Ectodermal cell (in vitro differentiated cells): ENCODE results near the gene MCOLN3.
"Not testable (repeated sequence)": the region's sequence is repeated elsewhere in the genome, so short reads cannot be mapped to it uniquely, and the experiment has no call there.

Experiments
- H3K27ac ChIP-seq: 2 replicates; pipeline ENCODE4 v1.7.0; 2013; ENCODE audit warnings: mild to moderate bottlenecking, low read depth, low read length; ENCODE audit not compliant: insufficient read depth, poor library complexity, severe bottlenecking
- H3K27me3 ChIP-seq: 2 replicates; pipeline ENCODE4 v1.7.0; 2013; ENCODE audit warnings: mild to moderate bottlenecking, low read length; ENCODE audit not compliant: insufficient read depth, control insufficient read depth, poor library complexity, severe bottlenecking
- H3K36me3 ChIP-seq: one replicate; pipeline ENCODE4 v1.7.0; 2013; ENCODE audit warnings: low read length; ENCODE audit not compliant: control insufficient read depth, insufficient read depth
- H3K4me1 ChIP-seq: one replicate; pipeline ENCODE4 v1.7.0; 2013; ENCODE audit warnings: low read length; ENCODE audit not compliant: control insufficient read depth, insufficient read depth
- H3K4me3 ChIP-seq: 2 replicates; pipeline ENCODE4 v1.7.0; 2013; ENCODE audit warnings: low read depth, low read length, control low read depth; ENCODE audit not compliant: insufficient read depth
- H3K9me3 ChIP-seq: 2 replicates; pipeline ENCODE4 v1.7.0; 2013; ENCODE audit warnings: mild to moderate bottlenecking, low read length, moderate library complexity; ENCODE audit not compliant: control insufficient read depth
- WGBS, 2 experiments: methylation state at CpG; one replicate each; pipeline ENCODE4 v1.1.7; 2013; ENCODE audit warnings: missing lambda C conversion rate in 2 of 2; 5-methylcytosine and 5-hydroxymethylcytosine counted together

Gene MCOLN3

DNA sequence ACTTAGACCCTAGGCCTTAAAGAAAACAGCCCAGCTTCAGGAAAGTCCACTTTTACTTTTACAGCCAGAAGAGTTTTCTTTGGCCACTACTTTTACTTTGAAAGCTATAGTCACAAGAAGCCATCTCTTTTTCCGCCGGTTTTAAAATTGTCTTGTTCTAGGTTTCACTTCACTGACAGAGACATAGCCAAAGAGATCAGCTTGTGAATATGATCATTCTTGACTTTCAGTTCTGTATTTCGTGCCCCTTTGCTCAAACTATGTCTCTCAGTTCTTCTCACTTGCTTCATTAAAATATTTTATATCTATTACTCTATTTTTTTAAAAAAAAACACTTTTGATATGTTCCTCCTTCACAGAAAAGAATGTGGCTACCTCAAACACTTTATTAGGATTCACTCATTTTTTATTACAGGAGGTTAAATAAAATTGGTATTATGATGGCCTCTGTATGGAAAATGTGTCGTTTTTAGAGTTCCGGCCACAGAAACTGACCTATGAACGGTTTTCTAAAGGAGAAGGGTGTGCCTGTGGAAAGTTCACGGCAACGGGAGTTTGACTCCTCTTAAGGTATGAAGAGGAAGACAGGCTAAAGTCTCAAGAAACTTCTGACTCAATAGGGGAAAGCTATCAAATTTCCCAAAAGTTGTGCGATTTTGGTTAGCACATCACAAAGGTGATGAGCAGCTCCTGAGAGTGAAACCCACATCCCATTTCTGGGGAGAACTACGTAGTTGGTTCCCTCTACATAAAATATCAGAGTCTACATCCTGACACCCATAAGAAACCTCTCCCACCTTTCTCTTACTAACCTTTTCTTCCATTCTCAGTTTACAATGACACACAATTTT, 52.6 kb downstream of the MCOLN3 start:
- Histone ChIP-seq H3K9me3 (no peaks in the 10 kb centered on the region), H3K4me3 (no peak overlapping the region), H3K36me3 (no peaks in the 10 kb centered on the region), H3K4me1 (no peaks in the 10 kb centered on the region), H3K27me3 (peaks cover 67% of the 10 kb centered on the region), H3K27ac (no peak overlapping the region)
- WGBS, 2 experiments: 87 to 91% methylated on average over 10 of the region's 10 CpGs

DNA sequence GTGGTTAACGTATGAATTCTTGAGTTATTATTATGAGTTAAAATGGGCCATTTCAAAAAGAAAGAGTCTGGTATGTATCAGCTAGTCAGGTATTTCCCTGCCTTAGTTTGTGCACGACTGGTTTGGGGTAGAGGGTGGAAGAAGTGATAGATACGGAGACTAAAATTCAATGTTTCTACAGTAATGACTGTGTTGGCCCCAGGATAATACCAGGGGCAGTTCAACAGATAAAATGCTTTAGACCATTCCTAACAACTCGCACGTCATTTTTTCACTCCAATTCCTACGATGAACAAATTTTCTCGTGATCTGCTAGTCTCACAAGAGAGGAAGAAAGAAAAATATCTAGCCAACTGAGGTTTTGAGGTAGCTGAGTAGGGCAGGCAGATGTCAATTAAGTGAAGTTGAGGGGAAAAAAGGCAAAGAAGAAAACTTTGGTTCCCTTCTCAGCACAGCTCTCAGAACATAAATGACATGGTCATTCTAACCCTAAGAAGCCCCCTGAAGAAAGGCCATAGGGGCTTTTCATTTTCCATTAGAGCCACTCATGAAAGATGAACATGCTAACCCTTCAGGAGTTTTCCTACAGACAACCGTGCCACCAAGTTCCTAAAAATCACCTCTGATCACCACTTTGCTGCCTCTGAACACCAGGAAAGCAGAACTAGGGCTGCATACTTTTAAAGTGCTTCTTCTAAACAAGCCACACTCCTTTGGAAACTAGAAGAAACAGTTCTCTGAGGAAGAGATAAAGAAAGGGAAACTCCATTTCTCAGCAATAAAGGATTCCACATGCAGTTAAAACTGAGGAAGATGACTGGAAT, 57.0 kb downstream of the MCOLN3 start:
- WGBS, 2 experiments: 81 to 82% methylated on average over 8 of the region's 8 CpGs
- H3K4me3 ChIP-seq: no peak overlapping the region
- peaks cover 23% of the 10 kb centered on the region for H3K27me3 ChIP-seq
- no peaks in the 10 kb centered on the region for H3K36me3 ChIP-seq
- H3K4me1 ChIP-seq: no peaks in the 10 kb centered on the region
- no peaks in the 10 kb centered on the region for H3K9me3 ChIP-seq
- no peak overlapping the region for H3K27ac ChIP-seq

- Histone ChIP-seq H3K27ac (no peak overlapping the region), H3K36me3 (no peaks in the 10 kb centered on the region), H3K9me3 (no peaks in the 10 kb centered on the region), H3K4me3 (no peak overlapping the region), H3K27me3 (no peaks in the 10 kb centered on the region), H3K4me1 (no peaks in the 10 kb centered on the region)
- WGBS, 2 experiments: 83 to 87% methylated on average over 2 of the region's 2 CpGs
Measured at GRCh38 chr1:84988588-84988987, 59.7 kb downstream of the MCOLN3 start.

GRCh38 chr1:84986561-84986960, 61.7 kb downstream of the MCOLN3 start:
- not testable (repeated sequence) for H3K4me3 ChIP-seq, H3K27me3 ChIP-seq, H3K4me1 ChIP-seq, H3K36me3 ChIP-seq, H3K9me3 ChIP-seq, H3K27ac ChIP-seq
- 75 to 93% methylated on average over 2 to 3 of the region's 3 CpGs for WGBS, 2 experiments

DNA sequence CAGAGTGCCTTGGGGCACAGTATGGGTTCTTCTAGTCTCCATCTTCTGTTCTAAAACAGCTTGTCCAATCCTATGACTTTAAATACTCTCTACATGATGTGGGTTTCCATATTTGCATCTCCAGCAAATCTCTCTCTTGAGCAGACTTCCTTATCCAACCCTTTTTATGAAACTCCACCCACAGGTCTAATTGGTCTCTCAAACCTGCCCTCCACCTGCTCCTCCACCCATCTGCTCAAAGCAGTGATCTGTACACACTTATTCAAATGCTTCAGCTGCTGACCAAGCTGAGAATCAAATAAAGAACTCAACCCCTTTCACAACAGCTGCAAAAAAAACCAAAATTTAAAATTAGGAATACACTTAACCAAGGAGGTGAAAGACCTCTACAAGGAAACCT, 62.9 kb downstream of the MCOLN3 start:
- no peaks in the 10 kb centered on the region for H3K4me1 ChIP-seq
- no peak overlapping the region for H3K27ac ChIP-seq

GRCh38 chr1:84982395-84982794, 65.9 kb downstream of the MCOLN3 start:
- Histone ChIP-seq H3K4me1 (no peaks in the 10 kb centered on the region), H3K4me3 (no peak overlapping the region), H3K9me3 (no peaks in the 10 kb centered on the region), H3K36me3 (no peaks in the 10 kb centered on the region), H3K27me3 (no peaks in the 10 kb centered on the region), H3K27ac (no peak overlapping the region)
- 93 to 97% methylated on average over 1 of the region's 2 CpGs for WGBS, 2 experiments

More for the DNA sequence above, 62.9 kb downstream of the MCOLN3 start:
- H3K4me3 ChIP-seq: no peak overlapping the region
- no peaks in the 10 kb centered on the region for H3K27me3 ChIP-seq
- H3K36me3 ChIP-seq: no peaks in the 10 kb centered on the region
- H3K9me3 ChIP-seq: no peaks in the 10 kb centered on the region

DNA sequence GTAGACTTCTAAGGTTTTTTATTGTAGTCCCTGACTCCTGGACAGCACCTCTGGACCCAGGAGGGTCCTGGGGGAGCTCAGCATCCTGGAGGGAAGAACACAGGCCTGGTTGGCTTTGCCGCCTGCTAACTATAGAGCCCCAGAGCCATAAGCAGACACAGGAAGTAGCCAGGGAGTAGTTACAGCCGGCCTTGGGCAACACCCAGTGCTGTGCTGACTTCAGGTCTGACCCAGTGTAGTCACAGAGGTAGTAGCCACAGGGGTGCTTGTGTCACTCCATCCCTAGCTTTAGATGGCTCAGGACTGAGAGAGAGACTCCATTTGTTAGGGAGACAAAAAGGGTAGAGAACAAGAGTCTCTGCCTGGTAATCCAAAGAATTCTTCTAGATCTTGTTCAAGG, 73.3 kb downstream of the MCOLN3 start:
- H3K27me3 ChIP-seq: no peaks in the 10 kb centered on the region
- no peak overlapping the region for H3K4me3 ChIP-seq
- WGBS, 2 experiments: 93 to 94% methylated on average over 2 of the region's 2 CpGs
- no peaks in the 10 kb centered on the region for H3K9me3 ChIP-seq
- no peak overlapping the region for H3K27ac ChIP-seq
- H3K36me3 ChIP-seq: no peaks in the 10 kb centered on the region
- H3K4me1 ChIP-seq: no peaks in the 10 kb centered on the region

DNA sequence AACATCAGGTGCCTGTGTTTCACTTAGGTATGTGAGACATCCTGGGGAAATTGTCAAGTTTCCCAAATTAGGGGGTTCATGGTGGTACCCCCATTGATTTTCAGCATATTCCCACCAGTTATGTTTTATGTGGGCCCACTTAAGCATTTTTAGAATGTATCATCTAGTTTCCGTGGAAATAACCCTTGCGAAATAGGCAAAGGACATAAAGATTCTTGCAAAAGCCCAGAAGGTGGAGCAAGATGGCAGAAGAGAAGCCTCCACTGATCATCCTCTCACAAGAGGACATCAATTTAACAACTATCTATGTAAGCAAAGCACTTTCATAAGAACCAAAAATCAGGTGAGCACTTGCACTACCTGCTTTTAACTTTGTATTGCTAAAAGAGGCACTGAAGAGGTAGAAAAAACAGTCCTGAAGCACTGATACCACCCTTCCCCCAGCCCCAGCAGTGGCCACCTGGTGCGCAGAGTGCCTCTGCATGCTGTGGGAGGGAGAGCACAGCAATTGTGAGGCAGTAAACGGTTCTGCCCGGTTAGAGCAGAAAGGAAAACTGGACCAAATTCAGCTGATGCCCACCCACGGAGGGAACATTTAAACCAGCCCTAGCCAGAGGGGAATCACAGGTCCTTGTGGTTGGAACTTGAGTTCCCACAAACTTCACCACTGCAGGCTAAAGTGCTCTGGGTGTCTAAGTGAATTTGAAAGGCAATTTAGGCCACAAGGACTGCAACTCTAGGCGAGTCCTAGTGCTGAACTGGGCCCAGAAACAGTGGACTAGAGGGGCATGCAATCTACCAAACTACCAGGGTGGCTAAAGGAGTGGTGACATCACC, 74.6 kb downstream of the MCOLN3 start:
- Histone ChIP-seq H3K4me3 (no peak overlapping the region), H3K4me1 (no peaks in the 10 kb centered on the region), H3K36me3 (no peaks in the 10 kb centered on the region), H3K27ac (no peak overlapping the region), H3K27me3 (no peaks in the 10 kb centered on the region), H3K9me3 (no peaks in the 10 kb centered on the region)
- 73 to 74% methylated on average over 7 of the region's 7 CpGs for WGBS, 2 experiments

GRCh38 chr1:84972377-84972987, 75.8 kb downstream of the MCOLN3 start:
- Histone ChIP-seq H3K36me3 (no peaks in the 10 kb centered on the region), H3K9me3 (no peaks in the 10 kb centered on the region), H3K27ac (no peak overlapping the region), H3K27me3 (no peaks in the 10 kb centered on the region), H3K4me3 (no peak overlapping the region), H3K4me1 (no peaks in the 10 kb centered on the region)
- 91 to 92% methylated on average over 1 of the region's 1 CpG for WGBS, 2 experiments
